ENCODE results near the gene NKX2-2.
A peak's percentile ranks its signal among the peaks of the same experiment; 100 is the strongest.

Gene NKX2-2

DNA sequence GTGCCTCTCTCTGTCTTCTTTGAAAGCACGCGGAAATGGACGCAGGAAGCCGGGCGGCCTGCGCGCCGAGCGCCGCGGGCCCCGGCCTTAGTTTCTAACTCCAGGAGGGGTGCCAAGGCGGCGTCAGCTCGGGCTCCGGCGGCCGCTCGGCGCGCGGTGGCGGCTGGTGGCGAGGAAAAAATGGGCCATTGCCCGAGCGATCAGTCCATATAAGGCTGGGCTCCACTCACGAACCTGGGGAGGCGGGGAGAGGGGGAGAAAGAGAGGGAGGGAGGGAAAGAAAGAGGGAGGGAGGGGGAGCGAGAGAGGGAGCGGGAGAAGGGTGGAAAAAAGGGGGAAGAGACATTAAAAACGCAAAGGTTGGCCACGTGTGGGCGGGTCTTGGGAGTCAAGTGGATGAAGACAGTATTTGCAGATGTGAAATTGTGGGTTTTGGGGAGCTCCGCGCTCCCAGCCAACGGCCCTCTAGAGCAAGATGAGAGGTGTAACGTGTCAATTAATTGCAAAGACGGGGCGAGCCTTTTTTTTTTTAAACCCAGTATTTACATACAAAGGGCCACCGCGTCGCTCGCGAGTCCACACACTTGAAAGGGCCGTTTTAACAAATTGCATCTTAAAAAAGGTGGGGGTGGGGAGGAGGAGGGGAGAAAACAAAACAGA, at the start of gene NKX2-2:
TSS of gene NKX2-2 (minus strand) at position 184 of the 660 bp plus-strand sequence. CDS start 395 bp downstream, outside the sequence.
- no peaks in the 10 kb centered on the region for H3K36me3 ChIP-seq
- TF ChIP-seq Cebpa-rat (IDR thresholded peaks at IDR 0.05): no peak
- H3K4me2 ChIP-seq: no peak within 1 kb of the TSS
- H3K27me3 ChIP-seq: peaks cover 99 to 100% (median 100%) of the 10 kb centered on the region in 11 experiments
- H3K4me3 ChIP-seq: peak within 1 kb of the TSS in 2 of 10 experiments; percentile 18 to 46; a peak in 2 of 20 replicates
- H3K4me1 ChIP-seq: peaks cover 10 to 41% (median 16%) of the 10 kb centered on the region in 10 experiments; a peak in 19 of 20 replicates
- no peak within 1 kb of the TSS for H3K27ac ChIP-seq
- peaks cover 30 to 56% (median 35%) of the 10 kb centered on the region in 11 experiments for H3K9me3 ChIP-seq (replicated peaks in 1 of 11)
- peaks cover 0 to 75% (median 61%) of the 10 kb centered on the region in 11 experiments; a peak in 16 of 22 replicates for H4K20me1 ChIP-seq
- H3K9ac ChIP-seq: no peak within 1 kb of the TSS

DNA sequence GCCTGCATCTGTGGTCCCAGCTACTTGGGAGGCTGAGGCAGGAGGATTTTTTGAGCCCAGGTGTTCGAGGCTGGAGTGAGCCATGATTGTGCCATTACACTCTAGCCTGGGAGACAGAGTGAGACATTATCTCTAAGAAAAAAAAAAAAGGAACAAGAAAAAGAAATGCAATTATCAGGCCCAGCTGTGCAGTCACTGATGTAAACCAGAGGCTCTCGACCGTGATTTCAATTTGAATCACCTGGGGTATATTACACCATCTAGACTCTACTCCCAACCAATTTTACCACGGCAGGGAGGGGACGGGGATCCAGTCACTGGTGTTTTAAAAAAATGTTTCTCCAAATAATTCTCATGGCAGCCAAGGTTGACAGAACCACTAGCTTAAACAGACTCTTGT, 48.8 kb upstream of the NKX2-2 start:
- Histone ChIP-seq H3K9me3 (replicated peaks in 1 of 11) (peaks cover 6 to 36% (median 15%) of the 10 kb centered on the region in 11 experiments; a peak in 18 of 22 replicates), H3K4me3 (no peak overlapping the region), H3K36me3 (no peaks in the 10 kb centered on the region), H3K4me2 (peak overlapping the region in 2 of 11 experiments; percentile 26 to 69; a peak in 1 of 22 replicates), H3K9ac (no peak overlapping the region), H3K27ac (no peak overlapping the region; a peak in 1 of 22 replicates), H3K4me1 (peaks cover 0 to 20% (median 12%) of the 10 kb centered on the region in 10 experiments; a peak in 18 of 20 replicates), H3K27me3 (no peaks in the 10 kb centered on the region), H4K20me1 (no peaks in the 10 kb centered on the region)
- no peak for TF ChIP-seq Cebpa-rat (IDR thresholded peaks at IDR 0.05)

GRCh38 chr20:21559305-21559704, 45.4 kb upstream of the NKX2-2 start:
- no peaks in the 10 kb centered on the region for H3K36me3 ChIP-seq
- no peak for TF ChIP-seq Cebpa-rat (IDR thresholded peaks at IDR 0.05)
- H3K27me3 ChIP-seq: no peaks in the 10 kb centered on the region
- no peaks in the 10 kb centered on the region for H4K20me1 ChIP-seq
- H3K4me3 ChIP-seq: no peak overlapping the region
- no peak overlapping the region for H3K9ac ChIP-seq
- H3K9me3 ChIP-seq (replicated peaks in 1 of 11): peaks cover 10 to 45% (median 20%) of the 10 kb centered on the region in 11 experiments; a peak in 18 of 22 replicates
- no peak overlapping the region for H3K27ac ChIP-seq
- peaks cover 0 to 15% (median 8%) of the 10 kb centered on the region in 10 experiments; a peak in 18 of 20 replicates for H3K4me1 ChIP-seq
- H3K4me2 ChIP-seq: no peak overlapping the region

DNA sequence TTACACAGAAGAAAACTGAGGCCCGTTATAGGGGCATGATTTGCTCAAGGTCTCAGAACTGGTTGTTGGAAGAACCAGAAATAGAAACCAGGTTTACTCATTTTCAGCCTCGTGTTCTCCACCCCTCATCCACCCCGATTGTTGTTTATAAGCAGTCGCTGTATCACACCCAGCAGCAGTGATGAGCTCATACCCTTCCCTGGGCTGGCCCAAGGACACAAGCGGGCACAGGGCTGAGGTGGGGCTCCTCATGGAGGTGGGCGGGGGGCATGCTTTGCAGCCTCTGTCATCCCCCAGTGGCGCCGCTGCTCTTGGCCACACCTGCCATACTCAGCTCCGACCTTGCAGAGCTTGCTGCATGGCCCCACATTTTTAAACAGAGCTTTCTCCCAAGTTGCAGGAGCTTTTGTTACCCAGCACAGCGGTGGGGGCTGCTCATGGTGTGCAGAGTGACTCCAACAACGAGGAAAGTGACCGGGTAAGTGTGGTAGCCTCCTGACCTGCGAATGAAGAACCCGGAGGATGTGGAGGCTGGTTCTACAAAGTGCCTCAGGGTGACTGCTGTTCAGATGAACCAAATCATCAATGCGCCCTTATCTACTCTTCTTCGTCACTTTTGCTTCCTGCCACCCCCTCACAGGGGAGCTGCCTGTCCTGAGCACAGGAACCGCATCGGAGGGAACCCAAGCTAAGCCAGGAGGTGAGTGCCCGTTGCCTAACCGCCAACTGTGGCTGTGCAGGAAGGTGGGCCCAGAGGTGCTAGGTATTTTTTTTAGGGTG, 43.6 kb upstream of the NKX2-2 start:
- H3K4me3 ChIP-seq: no peak overlapping the region
- H3K4me2 ChIP-seq: no peak overlapping the region
- H4K20me1 ChIP-seq: no peaks in the 10 kb centered on the region
- H3K36me3 ChIP-seq: no peaks in the 10 kb centered on the region
- no peak for TF ChIP-seq Cebpa-rat (IDR thresholded peaks at IDR 0.05)
- H3K4me1 ChIP-seq: no peaks in the 10 kb centered on the region
- no peak overlapping the region for H3K9ac ChIP-seq
- no peak overlapping the region for H3K27ac ChIP-seq
- H3K9me3 ChIP-seq (replicated peaks in 1 of 11): peaks cover 6 to 33% (median 16%) of the 10 kb centered on the region in 11 experiments; a peak in 16 of 22 replicates
- H3K27me3 ChIP-seq: no peaks in the 10 kb centered on the region

DNA sequence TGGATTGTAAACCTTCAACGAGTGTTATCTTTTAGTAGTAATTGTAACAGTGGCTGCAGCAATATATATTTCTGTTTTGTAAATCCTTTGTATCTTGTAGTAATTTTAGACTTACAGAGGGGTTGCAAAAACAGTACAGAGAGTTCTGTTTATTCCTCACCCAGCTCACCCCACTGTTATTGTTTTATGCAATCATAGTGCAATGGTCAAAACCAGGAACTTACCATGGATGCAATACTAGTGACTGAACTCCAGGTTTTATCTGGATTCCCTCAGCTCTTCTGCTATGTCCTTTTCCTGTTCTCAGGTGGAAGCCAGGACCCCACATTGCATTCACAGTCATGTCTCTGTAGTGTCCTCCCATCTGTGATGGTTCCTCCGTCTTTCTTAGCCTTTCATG, 42.5 kb upstream of the NKX2-2 start:
- H3K4me1 ChIP-seq: no peaks in the 10 kb centered on the region
- H3K36me3 ChIP-seq: no peaks in the 10 kb centered on the region
- H3K9me3 ChIP-seq (replicated peaks in 1 of 11): peaks cover 6 to 33% (median 16%) of the 10 kb centered on the region in 11 experiments; a peak in 16 of 22 replicates
- no peak overlapping the region for H3K27ac ChIP-seq
- H3K27me3 ChIP-seq: no peaks in the 10 kb centered on the region
- no peak overlapping the region for H3K4me2 ChIP-seq
- H4K20me1 ChIP-seq: no peaks in the 10 kb centered on the region
- TF ChIP-seq Cebpa-rat (IDR thresholded peaks at IDR 0.05): no peak
- no peak overlapping the region for H3K9ac ChIP-seq
- no peak overlapping the region for H3K4me3 ChIP-seq

- Histone ChIP-seq H3K9me3 (replicated peaks in 1 of 11) (peaks cover 6 to 33% (median 16%) of the 10 kb centered on the region in 11 experiments; a peak in 16 of 22 replicates), H3K27me3 (no peaks in the 10 kb centered on the region), H3K27ac (no peak overlapping the region), H4K20me1 (no peaks in the 10 kb centered on the region), H3K4me2 (no peak overlapping the region; a peak in 1 of 22 replicates), H3K9ac (no peak overlapping the region), H3K4me1 (no peaks in the 10 kb centered on the region), H3K36me3 (no peaks in the 10 kb centered on the region), H3K4me3 (no peak overlapping the region)
- TF ChIP-seq Cebpa-rat (IDR thresholded peaks at IDR 0.05): no peak
Measured at GRCh38 chr20:21555470-21556120, 41.7 kb upstream of the NKX2-2 start.

GRCh38 chr20:21554985-21555384, 41.1 kb upstream of the NKX2-2 start:
- Histone ChIP-seq H3K27ac (no peak overlapping the region), H3K9ac (no peak overlapping the region)
- TF ChIP-seq Cebpa-rat (IDR thresholded peaks at IDR 0.05): no peak

GRCh38 chr20:21554376-21554890, 40.6 kb upstream of the NKX2-2 start:
- no peaks in the 10 kb centered on the region for H3K36me3 ChIP-seq
- no peak overlapping the region for H3K4me2 ChIP-seq
- no peak overlapping the region for H3K4me3 ChIP-seq
- H3K9ac ChIP-seq: no peak overlapping the region
- H4K20me1 ChIP-seq: no peaks in the 10 kb centered on the region
- no peak for TF ChIP-seq Cebpa-rat (IDR thresholded peaks at IDR 0.05)
- no peaks in the 10 kb centered on the region for H3K4me1 ChIP-seq
- no peak overlapping the region for H3K27ac ChIP-seq
- H3K27me3 ChIP-seq: no peaks in the 10 kb centered on the region
- peaks cover 6 to 28% (median 13%) of the 10 kb centered on the region in 11 experiments; a peak in 16 of 22 replicates for H3K9me3 ChIP-seq (replicated peaks in 1 of 11)

More at GRCh38 chr20:21554985-21555384, 41.1 kb upstream of the NKX2-2 start:
- no peaks in the 10 kb centered on the region for H3K36me3 ChIP-seq
- peaks cover 6 to 31% (median 15%) of the 10 kb centered on the region in 11 experiments; a peak in 16 of 22 replicates for H3K9me3 ChIP-seq (replicated peaks in 1 of 11)
- H3K27me3 ChIP-seq: no peaks in the 10 kb centered on the region
- no peaks in the 10 kb centered on the region for H4K20me1 ChIP-seq
- no peak overlapping the region for H3K4me3 ChIP-seq
- H3K4me2 ChIP-seq: no peak overlapping the region; a peak in 1 of 22 replicates
- no peaks in the 10 kb centered on the region for H3K4me1 ChIP-seq

Measured in BLaER1 treated with 17β-estradiol and CSF1 and Interleukin-3, amounts not matched to agents 10 nM and 100 nM (cell line).